H1 (cell line): Measurements from ENCODE around the gene PLAAT2. TPM values are rescaled to one million over a fixed set of nuclear protein-coding genes. Genes with fewer than 3 reads are reported as not detected.

Experiments
- CTCF ChIA-PET: fragments of 300-600 bp; sonication (Branson Sonifier 250); formaldehyde crosslinking; loops from one replicate; lab custom pipeline; 2021; ENCODE audit not compliant: partially characterized antibody; lab: Charles Lee
- POLR2A ChIA-PET: fragments of 300-600 bp; sonication (Branson Sonifier 250); formaldehyde crosslinking; loops from one replicate; lab custom pipeline; 2021; ENCODE audit warnings: inconsistent platforms; ENCODE audit not compliant: partially characterized antibody; lab: Charles Lee
- DNase-seq, 2 experiments: peaks; one replicate each; pipeline versions ENCODE4 v3.0.0 to v3.0.0-alpha.2; 2010 to 2022; ENCODE audit warnings: low spot score in 2 of 2, low read depth in 1 of 2, mixed read lengths in 1 of 2
- FAIRE-seq: peaks from 2 replicates; lab custom pipeline; 2011; peaks lifted over from hg19 to GRCh38; lab: Jason Lieb, UNC
- H2AFZ ChIP-seq: 2 replicates; pipeline ENCODE4 v1.8.1; 2012; ENCODE audit warnings: low read length, inconsistent platforms
- H2AK5ac ChIP-seq: 2 replicates; pipeline ENCODE4 v1.6.1; 2013; ENCODE audit warnings: low read depth, low read length
- H2BK120ac ChIP-seq: replicated peaks from 2 replicates; pipeline ENCODE3; 2013; ENCODE audit warnings: low read depth, low read length, inconsistent platforms
- H2BK12ac ChIP-seq: 2 replicates; pipeline ENCODE4 v1.6.1; 2013; ENCODE audit warnings: low read depth, low read length
- H2BK15ac ChIP-seq: 2 replicates; pipeline ENCODE4 v1.6.1; 2013; ENCODE audit warnings: low read length
- H2BK20ac ChIP-seq: 2 replicates; pipeline ENCODE4 v1.6.1; 2013; ENCODE audit warnings: low read length
- H2BK5ac ChIP-seq: 2 replicates; pipeline ENCODE4 v1.6.1; 2013; ENCODE audit warnings: low read depth, low read length
- H3K14ac ChIP-seq: 2 replicates; pipeline ENCODE4 v1.6.1; 2013; ENCODE audit warnings: inconsistent platforms; ENCODE audit not compliant: insufficient read length
- H3K18ac ChIP-seq: 2 replicates; pipeline ENCODE4 v1.6.1; 2013; ENCODE audit warnings: low read length; ENCODE audit errors: extremely low read depth
- H3K23ac ChIP-seq: 2 replicates; pipeline ENCODE4 v1.6.1; 2013; ENCODE audit warnings: inconsistent platforms; ENCODE audit not compliant: insufficient read length
- H3K23me2 ChIP-seq: 2 replicates; pipeline ENCODE4 v1.6.1; 2013; ENCODE audit warnings: low read depth, low read length
- H3K27ac ChIP-seq: 2 replicates; pipeline ENCODE4 v1.6.1; 2011; ENCODE audit warnings: low read depth, low read length, inconsistent platforms
- H3K27me3 ChIP-seq, 4 experiments: replicated peaks in 1 of 4; 1 replicate in 1 of 4; 2 replicates in 3 of 4; pipeline versions ENCODE4 v1.6.1 to v1.8.1; 2011 to 2013; ENCODE audit warnings: low read length in 3 of 4, mild to moderate bottlenecking in 3 of 4, inconsistent platforms in 2 of 4, mixed read lengths in 2 of 4, moderate library complexity in 1 of 4; ENCODE audit not compliant: control insufficient read depth in 3 of 4, insufficient read depth in 3 of 4; ENCODE audit errors: extremely low read depth in 1 of 4
- H3K36me3 ChIP-seq, 4 experiments: 2 replicates each; pipeline versions ENCODE4 v1.6.1 to v1.8.1; 2011 to 2013; ENCODE audit warnings: mild to moderate bottlenecking in 4 of 4, low read length in 3 of 4, moderate library complexity in 2 of 4, control low read depth in 1 of 4, inconsistent platforms in 1 of 4; ENCODE audit not compliant: insufficient read depth in 4 of 4, control insufficient read depth in 2 of 4
- H3K4ac ChIP-seq: replicated peaks from 2 replicates; pipeline ENCODE3; 2013; ENCODE audit warnings: low read length, low read depth, mixed read lengths, inconsistent platforms; ENCODE audit not compliant: insufficient read length
- H3K4me1 ChIP-seq, 4 experiments: replicated peaks in 1 of 4; 1 replicate in 1 of 4; 2 replicates in 3 of 4; pipeline versions ENCODE4 v1.6.1 to v1.8.1; 2011 to 2013; ENCODE audit warnings: low read length in 3 of 4, inconsistent platforms in 2 of 4, mixed read lengths in 1 of 4; ENCODE audit not compliant: insufficient read depth in 4 of 4, control insufficient read depth in 3 of 4
- H3K4me2 ChIP-seq, 2 experiments: 2 replicates each; pipeline versions ENCODE4 v1.6.1 to v1.8.1; 2011 to 2013; ENCODE audit warnings: low read depth in 2 of 2, low read length in 2 of 2, control low read depth in 1 of 2, inconsistent platforms in 1 of 2, mild to moderate bottlenecking in 1 of 2; ENCODE audit not compliant: insufficient read depth in 1 of 2
- H3K4me3 ChIP-seq, 4 experiments: fragments of 200-600, 300-600 bp in 1 of 4; sonication (generic), shearing (Covaris generic), sonication (Bioruptor Twin) in 1 of 4; 2 replicates each; pipeline versions ENCODE4 v1.5.1 to v1.8.1; 2011 to 2016; ENCODE audit warnings: low read length in 4 of 4, low read depth in 3 of 4, control low read depth in 2 of 4, inconsistent platforms in 2 of 4, mild to moderate bottlenecking in 2 of 4, mixed read lengths in 1 of 4, moderate library complexity in 1 of 4; ENCODE audit not compliant: insufficient read depth in 2 of 4; ENCODE audit errors: extremely low read depth in 1 of 4
- H3K56ac ChIP-seq: replicated peaks from 2 replicates; pipeline ENCODE3; 2013; ENCODE audit warnings: low read depth, mild to moderate bottlenecking, mixed read lengths, low read length, inconsistent platforms; ENCODE audit not compliant: insufficient read length
- H3K79me1 ChIP-seq: 2 replicates; pipeline ENCODE4 v1.6.1; 2013; ENCODE audit warnings: low read depth, low read length, control low read depth
- H3K79me2 ChIP-seq, 2 experiments: 2 replicates each; pipeline versions ENCODE4 v1.6.1 to v1.8.1; 2012 to 2013; ENCODE audit warnings: low read length in 2 of 2, mild to moderate bottlenecking in 2 of 2, inconsistent platforms in 1 of 2; ENCODE audit not compliant: insufficient read depth in 2 of 2, control insufficient read depth in 1 of 2
- H3K9ac ChIP-seq, 4 experiments: replicated peaks in 1 of 4; 1 replicate in 1 of 4; 2 replicates in 3 of 4; pipeline versions ENCODE4 v1.6.1 to v1.8.1; 2011 to 2013; ENCODE audit warnings: low read depth in 3 of 4, low read length in 3 of 4, control low read depth in 2 of 4, mild to moderate bottlenecking in 2 of 4, moderate library complexity in 2 of 4, inconsistent platforms in 1 of 4; ENCODE audit errors: extremely low read depth in 1 of 4
- H3K9me3 ChIP-seq, 2 experiments: 2 replicates each; pipeline versions ENCODE4 v1.6.1 to v1.8.1; 2012 to 2013; ENCODE audit warnings: mild to moderate bottlenecking in 2 of 2, moderate library complexity in 2 of 2, control low read depth in 1 of 2, inconsistent platforms in 1 of 2, low read depth in 1 of 2, low read length in 1 of 2, mixed read lengths in 1 of 2; ENCODE audit not compliant: insufficient read depth in 2 of 2
- H4K20me1 ChIP-seq, 2 experiments: replicated peaks in 1 of 2; 2 replicates each; pipeline versions ENCODE3 to v1.8.1; 2011 to 2013; ENCODE audit warnings: inconsistent platforms in 2 of 2, low read length in 2 of 2, mild to moderate bottlenecking in 1 of 2; ENCODE audit not compliant: insufficient read depth in 2 of 2, control insufficient read depth in 1 of 2
- H4K5ac ChIP-seq: 2 replicates; pipeline ENCODE4 v1.6.1; 2013; ENCODE audit warnings: low read length, low read depth, mixed read lengths, inconsistent platforms; ENCODE audit not compliant: insufficient read length
- H4K8ac ChIP-seq: 2 replicates; pipeline ENCODE4 v1.8.0; 2013; ENCODE audit warnings: mild to moderate bottlenecking, moderate library complexity, low read length, inconsistent platforms; ENCODE audit not compliant: insufficient read depth; ENCODE audit errors: extremely low read depth
- H4K91ac ChIP-seq: replicated peaks from 2 replicates; pipeline ENCODE3; 2013; ENCODE audit warnings: low read length, mixed read lengths, inconsistent platforms; ENCODE audit not compliant: insufficient read length
- BCL11A ChIP-seq, 2 experiments: IDR thresholded peaks; one replicate each; pipeline ENCODE4 v1.6.1; 2011; ENCODE audit warnings: low read depth in 2 of 2, low read length in 2 of 2, mild to moderate bottlenecking in 2 of 2
- BRCA1 ChIP-seq: IDR thresholded peaks from 2 replicates; pipeline ENCODE4 v1.6.1; 2012; ENCODE audit warnings: low read depth, low read length, improper control_type of control experiment
- CHD1 ChIP-seq: IDR thresholded peaks from 2 replicates; pipeline ENCODE4 v1.6.1; 2012; ENCODE audit warnings: low read depth, low read length, improper control_type of control experiment
- JUN ChIP-seq: IDR thresholded peaks from 2 replicates; pipeline ENCODE4 v1.6.1; 2011; ENCODE audit warnings: low read depth, mild to moderate bottlenecking, improper control_type of control experiment, low read length
- POLR2A ChIP-seq, 2 experiments: IDR thresholded peaks; 1 replicate in 1 of 2; 2 replicates in 1 of 2; pipeline ENCODE4 v1.6.1; 2011; ENCODE audit warnings: low read depth in 2 of 2, low read length in 2 of 2, mild to moderate bottlenecking in 2 of 2; ENCODE audit errors: control extremely low read depth in 1 of 2
- TCF12 ChIP-seq: IDR thresholded peaks from 2 replicates; pipeline ENCODE4 v1.6.1; 2011; ENCODE audit warnings: low read depth, mild to moderate bottlenecking, low read length
- WGBS, 2 experiments: shearing (Covaris generic) in 1 of 2; methylation state at CpG; one replicate each; pipeline versions ENCODE4 v1.1.6 to v1.1.7; 2013 to 2015; ENCODE audit warnings: low lambda C conversion rate in 2 of 2, mixed read lengths in 2 of 2, inconsistent platforms in 1 of 2, low coverage in 1 of 2, missing lambda C conversion rate in 1 of 2; ENCODE audit not compliant: insufficient replicate concordance in 2 of 2, insufficient coverage in 1 of 2, insufficient read length in 1 of 2; ENCODE audit errors: extremely low coverage in 1 of 2, missing lambda C conversion rate in 1 of 2; 5-methylcytosine and 5-hydroxymethylcytosine counted together
- polyA plus RNA-seq, 7 experiments: library from polyadenylated mRNA; depleted of rRNA in 3 of 7; stranded (reverse) in 5 of 7; unstranded in 2 of 7; fragments of >200 nt in 5 of 7; fragments of 200-250 nt in 2 of 7; gene quantifications; 1 replicate in 5 of 7; 2 replicates in 1 of 7; 4 replicates in 1 of 7; pipeline versions ENCODE4 v1.2.1 to v1.2.3, GENCODE V29; 2011 to 2013; ENCODE audit warnings: missing spikeins in 2 of 7, mixed read lengths in 2 of 7
- total RNA-seq: library from RNA; stranded (reverse); fragmentation: NEBNext Ultra II Directional; extraction: Animal tissue kit (Norgen Biotek cat#: 25700); gene quantifications from 2 replicates; pipeline ENCODE4 v1.2.1, GENCODE V29; 2021
- TF ChIP-seq, protein P1 (sequence below), 3 experiments: IDR thresholded peaks; 1 replicate in 2 of 3; 2 replicates in 1 of 3; pipeline versions ENCODE4 v1.5.1 to v1.6.1; 2011; ENCODE audit warnings: low read length in 3 of 3, mild to moderate bottlenecking in 3 of 3, inconsistent platforms in 2 of 3, low read depth in 1 of 3, moderate library complexity in 1 of 3; ENCODE audit not compliant: insufficient read depth in 1 of 3; ENCODE audit errors: control extremely low read depth in 1 of 3
- TF ChIP-seq, protein P2 (sequence below): IDR thresholded peaks from 2 replicates; pipeline ENCODE4 v1.6.1; 2012; ENCODE audit warnings: low read length, inconsistent platforms

Gene PLAAT2
- total and polyA plus RNA-seq, 2 of the 8 experiments (the other 6 are each of a cell fraction or from before 2014, with no cell fraction given) = 0.39 TPM; not detected in 1

DNA sequence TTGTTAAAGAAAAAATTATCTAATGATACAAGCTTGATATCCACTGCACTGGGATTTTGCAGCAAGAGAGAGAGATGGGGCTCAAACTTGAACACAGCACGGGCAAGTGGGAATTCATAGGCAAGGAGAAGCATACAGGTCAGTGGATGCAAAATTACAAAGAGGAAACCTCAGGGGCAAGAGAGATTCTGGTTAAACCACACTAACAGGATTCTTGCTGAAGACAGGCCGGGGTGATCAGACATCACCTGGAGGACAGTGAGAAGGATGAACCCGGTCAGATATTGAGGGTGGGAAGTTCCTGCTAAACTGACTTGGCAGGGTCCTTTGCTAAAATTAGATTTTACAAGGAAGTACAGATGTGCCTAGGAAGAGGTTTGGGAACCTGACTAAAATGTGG, 29.1 kb downstream of the PLAAT2 start:
- Histone ChIP-seq H3K56ac (no peak overlapping the region), H4K8ac (no peak overlapping the region), H3K4me3 (no peak overlapping the region), H2BK20ac (peak overlapping the region; percentile 89), H3K18ac (peak overlapping the region; percentile 78), H2AFZ (no peak overlapping the region), H3K14ac (no peak overlapping the region), H3K4me1 (peaks cover 11 to 27% (median 23%) of the 10 kb centered on the region in 4 experiments; a peak in 6 of 7 replicates), H3K4ac (peak overlapping the region; percentile 12), H4K5ac (peak overlapping the region; percentile 19), H2BK12ac (peak overlapping the region; percentile 92; the same call in 1 of the 2 replicates), H3K79me2 (no peaks in the 10 kb centered on the region), H4K91ac (peak overlapping the region; percentile 36), H2BK120ac (peak overlapping the region; percentile 52), H3K23me2 (no peaks in the 10 kb centered on the region), H3K9me3 (no peaks in the 10 kb centered on the region; a peak in 1 of 4 replicates), H3K27ac (no peak overlapping the region), H3K23ac (no peak overlapping the region), H2BK5ac (peak overlapping the region; percentile 62; the same call in 1 of the 2 replicates), H3K36me3 (no peaks in the 10 kb centered on the region), H3K79me1 (no peaks in the 10 kb centered on the region), H2BK15ac (0 out of 2 replicates have a peak overlapping the region, but pooled peaks have one; percentile 76), H2AK5ac (peak overlapping the region; percentile 32; the same call in 1 of the 2 replicates), H4K20me1 (no peaks in the 10 kb centered on the region), H3K27me3 (no peaks in the 10 kb centered on the region), H3K4me2 (no peak overlapping the region), H3K9ac (no peak overlapping the region)
- no peak for FAIRE-seq
- DNase-seq = no peak
- ChIA-PET CTCF (interaction anchor here (1.1 to 2.1 kb wide), 2 partner anchors 11 to 102 kb away, joined by 4 read pairs; no protein-coding TSS in a partner anchor), POLR2A (interaction anchor here (1.8 kb wide), 1 partner anchor 9 kb away, joined by 7 read pairs; no protein-coding TSS in a partner anchor)
- TF ChIP-seq BRCA1 (no peak), JUN (no peak), TCF12 (no peak), POLR2A (IDR thresholded peaks at IDR 0.05; ENCODE audit: control extremely low read depth in 1 of 2, low read depth in 2 of 2, low read length in 2 of 2) (no peak), BCL11A (IDR thresholded peaks at IDR 0.05; ENCODE audit: low read depth in 2 of 2, low read length in 2 of 2) (no peak), CHD1 (no peak)
- TF ChIP-seq, protein P1, sequence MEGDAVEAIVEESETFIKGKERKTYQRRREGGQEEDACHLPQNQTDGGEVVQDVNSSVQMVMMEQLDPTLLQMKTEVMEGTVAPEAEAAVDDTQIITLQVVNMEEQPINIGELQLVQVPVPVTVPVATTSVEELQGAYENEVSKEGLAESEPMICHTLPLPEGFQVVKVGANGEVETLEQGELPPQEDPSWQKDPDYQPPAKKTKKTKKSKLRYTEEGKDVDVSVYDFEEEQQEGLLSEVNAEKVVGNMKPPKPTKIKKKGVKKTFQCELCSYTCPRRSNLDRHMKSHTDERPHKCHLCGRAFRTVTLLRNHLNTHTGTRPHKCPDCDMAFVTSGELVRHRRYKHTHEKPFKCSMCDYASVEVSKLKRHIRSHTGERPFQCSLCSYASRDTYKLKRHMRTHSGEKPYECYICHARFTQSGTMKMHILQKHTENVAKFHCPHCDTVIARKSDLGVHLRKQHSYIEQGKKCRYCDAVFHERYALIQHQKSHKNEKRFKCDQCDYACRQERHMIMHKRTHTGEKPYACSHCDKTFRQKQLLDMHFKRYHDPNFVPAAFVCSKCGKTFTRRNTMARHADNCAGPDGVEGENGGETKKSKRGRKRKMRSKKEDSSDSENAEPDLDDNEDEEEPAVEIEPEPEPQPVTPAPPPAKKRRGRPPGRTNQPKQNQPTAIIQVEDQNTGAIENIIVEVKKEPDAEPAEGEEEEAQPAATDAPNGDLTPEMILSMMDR (IDR thresholded peaks at IDR 0.05; ENCODE audit: control extremely low read depth in 1 of 3, insufficient read depth in 1 of 3, low read depth in 1 of 3, low read length in 3 of 3) = no peak
- TF ChIP-seq, protein P2, sequence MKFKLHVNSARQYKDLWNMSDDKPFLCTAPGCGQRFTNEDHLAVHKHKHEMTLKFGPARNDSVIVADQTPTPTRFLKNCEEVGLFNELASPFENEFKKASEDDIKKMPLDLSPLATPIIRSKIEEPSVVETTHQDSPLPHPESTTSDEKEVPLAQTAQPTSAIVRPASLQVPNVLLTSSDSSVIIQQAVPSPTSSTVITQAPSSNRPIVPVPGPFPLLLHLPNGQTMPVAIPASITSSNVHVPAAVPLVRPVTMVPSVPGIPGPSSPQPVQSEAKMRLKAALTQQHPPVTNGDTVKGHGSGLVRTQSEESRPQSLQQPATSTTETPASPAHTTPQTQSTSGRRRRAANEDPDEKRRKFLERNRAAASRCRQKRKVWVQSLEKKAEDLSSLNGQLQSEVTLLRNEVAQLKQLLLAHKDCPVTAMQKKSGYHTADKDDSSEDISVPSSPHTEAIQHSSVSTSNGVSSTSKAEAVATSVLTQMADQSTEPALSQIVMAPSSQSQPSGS = no peak
- WGBS, 2 experiments = 97% methylated on average over 3 of the region's 3 CpGs; no CpG with 5 or more reads in 1 of the 2 experiments
